GM12872 (cell line): ENCODE results near the gene GREB1.
A peak's percentile ranks its signal among the peaks of the same experiment; 100 is the strongest.

Experiments
- TF ChIP-seq, protein P1 (sequence below): IDR thresholded peaks from 3 replicates; pipeline ENCODE4 v1.5.1; 2011; ENCODE audit warnings: low read depth, mild to moderate bottlenecking, low read length, moderate library complexity; ENCODE audit not compliant: insufficient read depth

The GREB1 gene

GRCh38 chr2:11579867-11580659 lies 46.2 kb downstream of the GREB1 start:
- TF ChIP-seq, protein P1, sequence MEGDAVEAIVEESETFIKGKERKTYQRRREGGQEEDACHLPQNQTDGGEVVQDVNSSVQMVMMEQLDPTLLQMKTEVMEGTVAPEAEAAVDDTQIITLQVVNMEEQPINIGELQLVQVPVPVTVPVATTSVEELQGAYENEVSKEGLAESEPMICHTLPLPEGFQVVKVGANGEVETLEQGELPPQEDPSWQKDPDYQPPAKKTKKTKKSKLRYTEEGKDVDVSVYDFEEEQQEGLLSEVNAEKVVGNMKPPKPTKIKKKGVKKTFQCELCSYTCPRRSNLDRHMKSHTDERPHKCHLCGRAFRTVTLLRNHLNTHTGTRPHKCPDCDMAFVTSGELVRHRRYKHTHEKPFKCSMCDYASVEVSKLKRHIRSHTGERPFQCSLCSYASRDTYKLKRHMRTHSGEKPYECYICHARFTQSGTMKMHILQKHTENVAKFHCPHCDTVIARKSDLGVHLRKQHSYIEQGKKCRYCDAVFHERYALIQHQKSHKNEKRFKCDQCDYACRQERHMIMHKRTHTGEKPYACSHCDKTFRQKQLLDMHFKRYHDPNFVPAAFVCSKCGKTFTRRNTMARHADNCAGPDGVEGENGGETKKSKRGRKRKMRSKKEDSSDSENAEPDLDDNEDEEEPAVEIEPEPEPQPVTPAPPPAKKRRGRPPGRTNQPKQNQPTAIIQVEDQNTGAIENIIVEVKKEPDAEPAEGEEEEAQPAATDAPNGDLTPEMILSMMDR = no peak

DNA sequence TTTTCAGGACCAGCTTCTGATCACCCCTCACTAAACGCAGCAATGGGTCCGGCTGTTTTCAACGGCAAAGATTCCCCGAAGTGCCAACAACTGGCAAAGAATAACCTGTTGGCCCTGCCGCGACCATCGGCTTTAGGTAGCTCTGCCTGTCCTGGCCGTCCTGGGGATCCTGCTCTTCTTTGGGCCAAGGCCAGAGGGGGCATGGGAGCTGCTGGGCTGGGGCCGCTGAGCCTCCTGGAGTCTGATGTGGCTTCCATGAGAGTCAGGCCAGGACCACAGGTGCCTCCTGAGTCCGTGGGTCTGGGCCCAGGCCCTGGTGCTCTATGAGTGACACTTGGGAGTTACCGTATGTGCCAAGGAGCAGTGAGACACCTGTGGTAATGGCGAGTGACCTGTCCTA lies 46.9 kb downstream of the GREB1 start:
- TF ChIP-seq, protein P1 = no peak

GRCh38 chr2:11581124-11581796 lies 47.4 kb downstream of the GREB1 start:
- TF ChIP-seq, protein P1 = no peak

DNA sequence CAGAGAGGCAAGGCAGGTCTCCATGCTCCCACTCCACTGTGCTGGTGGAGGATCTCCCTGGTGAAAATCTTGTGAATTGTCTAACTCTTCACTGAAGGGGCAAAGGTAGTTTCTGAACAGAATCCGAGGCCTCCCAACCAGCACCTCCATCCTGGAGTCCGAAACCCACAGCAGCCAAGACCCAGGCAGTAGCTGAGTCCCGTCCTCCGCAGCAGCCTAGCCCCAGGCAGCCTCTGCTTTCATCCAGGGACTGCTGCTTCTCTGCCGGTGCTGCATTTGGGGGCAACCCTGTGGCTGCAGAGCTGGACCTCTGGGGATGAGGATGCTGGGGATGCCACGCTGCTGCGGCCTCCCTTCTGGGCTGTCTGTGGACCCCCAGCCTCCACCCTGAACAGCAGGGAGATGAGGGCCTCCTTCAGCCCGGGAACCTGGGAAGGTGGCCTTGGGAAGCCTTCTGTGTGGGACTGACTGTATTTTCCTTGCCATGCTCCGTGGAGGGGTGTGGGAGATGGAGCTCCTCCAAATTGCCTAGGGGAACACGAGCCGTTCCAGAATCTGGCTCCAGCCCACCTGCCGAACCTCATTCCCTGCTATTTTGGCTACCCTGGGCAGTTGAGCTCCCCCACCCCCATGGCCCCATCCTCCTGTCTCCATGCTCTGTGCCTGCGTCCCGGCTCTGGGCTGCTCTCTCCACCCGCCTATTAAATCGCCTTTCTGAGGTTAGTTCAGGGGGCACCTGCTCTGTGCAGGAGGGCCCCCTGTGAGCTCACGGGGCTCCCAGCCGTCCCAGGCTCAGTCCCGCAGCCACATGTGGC lies 48.2 kb downstream of the GREB1 start:
- TF ChIP-seq, protein P1 = no peak

DNA sequence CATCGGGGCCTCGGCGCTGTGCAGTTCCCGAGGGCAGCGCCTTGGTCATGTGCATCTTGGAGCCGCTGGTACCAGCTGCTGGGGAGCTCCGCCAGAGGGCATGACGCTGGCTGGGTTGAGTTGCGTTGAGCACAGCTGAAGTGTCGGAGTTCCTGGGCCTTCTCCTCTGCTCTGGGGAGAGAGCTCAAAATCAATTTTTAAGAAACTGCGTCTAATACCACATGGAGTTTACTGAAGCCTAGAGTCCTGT lies 48.7 kb downstream of the GREB1 start:
- TF ChIP-seq, protein P1 = no peak

- TF ChIP-seq, protein P1 = peak; percentile 83
These were observed 49.3 kb downstream of the GREB1 start for GRCh38 chr2:11582862-11583752.
